GM23248 (cell line): ENCODE results near the gene RCC2. TPM values are rescaled to one million over a fixed set of nuclear protein-coding genes. Genes with fewer than 3 reads are reported as not detected.
"Not testable (repeated sequence)": the region's sequence is repeated elsewhere in the genome, so short reads cannot be mapped to it uniquely, and the experiment has no call there.

ENCODE experiments used
- DNase-seq: peaks from one replicate; pipeline ENCODE4 v3.0.0-alpha.2; 2015
- H2AFZ ChIP-seq: fragments of 200-600 bp; sonication (generic); 2 replicates; pipeline ENCODE4 v1.6.1; 2016; ENCODE audit warnings: antibody characterized with exemption
- H3F3A ChIP-seq: fragments of 200-600 bp; sonication (generic); 2 replicates; pipeline ENCODE4 v1.6.1; 2016; ENCODE audit warnings: mild to moderate bottlenecking, antibody characterized with exemption, mixed run types; ENCODE audit not compliant: insufficient read depth
- H3K27ac ChIP-seq: fragments of 200-600 bp; sonication (generic); 2 replicates; pipeline ENCODE4 v1.5.1; 2016; ENCODE audit warnings: mild to moderate bottlenecking
- H3K27me3 ChIP-seq: fragments of 200-600 bp; sonication (generic); replicated peaks from 2 replicates; pipeline ENCODE4 v1.6.1; 2016; ENCODE audit warnings: mild to moderate bottlenecking; ENCODE audit not compliant: insufficient read depth
- H3K36me3 ChIP-seq: fragments of 200-600 bp; sonication (generic); 2 replicates; pipeline ENCODE4 v1.6.1; 2016; ENCODE audit warnings: low read depth, mild to moderate bottlenecking
- H3K4me1 ChIP-seq: fragments of 200-600 bp; sonication (generic); 2 replicates; pipeline ENCODE4 v1.6.1; 2016; ENCODE audit warnings: mild to moderate bottlenecking; ENCODE audit not compliant: insufficient read depth
- H3K4me2 ChIP-seq: fragments of 200-600 bp; sonication (generic); one replicate; pipeline ENCODE4 v1.6.1; 2016; ENCODE audit warnings: mild to moderate bottlenecking; ENCODE audit not compliant: unreplicated experiment
- H3K4me3 ChIP-seq: fragments of 200-600 bp; sonication (generic); 2 replicates; pipeline ENCODE4 v1.5.1; 2016; ENCODE audit warnings: mild to moderate bottlenecking
- H3K79me2 ChIP-seq: fragments of 200-600 bp; sonication (generic); 2 replicates; pipeline ENCODE4 v1.6.1; 2016; ENCODE audit warnings: mild to moderate bottlenecking; ENCODE audit not compliant: insufficient read depth
- H3K9ac ChIP-seq: fragments of 200-600 bp; sonication (generic); 2 replicates; pipeline ENCODE4 v1.6.1; 2016; ENCODE audit warnings: mild to moderate bottlenecking
- H3K9me2 ChIP-seq: fragments of 200-600 bp; sonication (generic); 2 replicates; pipeline ENCODE4 v1.6.1; 2016; ENCODE audit warnings: mixed run types, mild to moderate bottlenecking, moderate library complexity; ENCODE audit not compliant: insufficient read depth
- H3K9me3 ChIP-seq: fragments of 200-600 bp; sonication (generic); one replicate; pipeline ENCODE4 v1.6.1; 2017; ENCODE audit warnings: low read depth
- H4K20me1 ChIP-seq: fragments of 200-600 bp; sonication (generic); 2 replicates; pipeline ENCODE4 v1.6.0; 2016; ENCODE audit not compliant: insufficient read depth
- EZH2 ChIP-seq: fragments of 200-600 bp; sonication (generic); IDR thresholded peaks from 2 replicates; pipeline ENCODE4 v1.6.1; 2018; ENCODE audit warnings: antibody characterized with exemption, mild to moderate bottlenecking; ENCODE audit not compliant: insufficient read depth, poor library complexity, severe bottlenecking
- EZH2phosphoT487 ChIP-seq: fragments of 200-600 bp; sonication (generic); IDR thresholded peaks from 2 replicates; pipeline ENCODE4 v1.6.1; 2018; ENCODE audit warnings: antibody characterized with exemption, moderate library complexity, mild to moderate bottlenecking, low read depth; ENCODE audit not compliant: insufficient read depth
- WGBS, 2 experiments: methylation state at CpG; one replicate each; pipeline ENCODE4 v1.1.6; 2015 to 2017; ENCODE audit warnings: low lambda C conversion rate in 2 of 2, low coverage in 1 of 2; ENCODE audit errors: missing lambda C conversion rate in 2 of 2; 5-methylcytosine and 5-hydroxymethylcytosine counted together
- in situ Hi-C: fragments of 300-500 bp; cut with MboI; formaldehyde crosslinking; loops from 2 replicates; pipeline ENCODE4 v1.15.0; 2020
- polyA plus RNA-seq: library from polyadenylated mRNA; unstranded; fragments of >200 nt; fragmentation: Nextera tagmentation; extraction: Ambion mirVana; gene quantifications from 2 replicates; pipeline ENCODE4 v1.2.1, GENCODE V29; 2016
- total RNA-seq: library from RNA; depleted of rRNA; stranded (reverse); fragments of >200 nt; shearing (Covaris generic); gene quantifications from 2 replicates; pipeline ENCODE4 v1.2.3, GENCODE V29; 2014; rRNA removed

Gene RCC2
- total RNA-seq (34.4 and 38.3 TPM in 2 replicates), polyA plus RNA-seq (10.9 and 11.3 TPM in 2 replicates)

DNA sequence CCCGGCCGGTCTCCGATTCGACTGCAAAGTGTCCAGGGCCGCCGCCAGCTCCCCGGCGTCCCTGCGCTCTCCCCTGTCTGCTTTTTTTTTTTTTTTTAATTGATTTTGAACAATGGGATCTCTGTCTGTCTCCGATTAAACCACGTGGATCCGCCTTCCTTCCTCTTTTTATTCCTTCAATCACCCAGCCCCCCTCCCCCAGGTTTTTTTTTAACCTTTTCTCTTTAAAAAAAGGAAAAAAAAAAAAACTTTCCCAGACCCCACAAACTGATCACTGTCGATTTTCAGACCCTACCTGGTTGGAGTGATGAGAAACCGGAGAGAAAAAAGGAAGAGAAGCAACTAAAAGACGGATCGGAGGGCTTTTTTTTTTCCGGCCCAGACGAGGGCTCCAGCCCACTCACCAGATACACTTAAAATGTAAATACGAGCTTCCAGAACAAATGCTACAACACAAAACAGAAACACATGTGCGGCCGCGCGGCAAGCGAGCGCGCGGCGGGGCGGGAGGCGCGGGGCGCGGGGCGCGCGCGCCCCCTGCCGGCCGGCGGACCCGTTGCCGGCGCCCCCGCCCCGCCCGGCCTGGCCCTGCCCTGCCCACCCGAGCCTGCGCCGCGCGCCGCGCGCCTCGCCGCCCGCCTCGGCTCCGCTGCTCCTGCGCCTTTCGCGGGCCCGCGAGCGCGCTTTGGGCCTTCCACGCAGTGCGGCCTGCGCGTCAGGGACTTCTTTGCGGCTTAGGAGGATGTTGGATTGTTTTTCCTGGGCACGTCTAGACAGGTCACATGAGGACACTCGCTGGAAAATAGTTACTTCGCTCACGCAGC is at the start of gene RCC2:
Gene RCC2 (minus strand): TSS at position 428 of the 824 bp plus-strand sequence. CDS start 1,163 bp downstream, outside the sequence.
- H3K4me3 ChIP-seq: peak within 1 kb of the TSS; percentile 99
- peak within 1 kb of the TSS; percentile 93 for H3K27ac ChIP-seq
- H3K27me3 ChIP-seq: no peaks in the 10 kb centered on the region
- H3K4me1 ChIP-seq: peaks cover 32% of the 10 kb centered on the region
- H3K4me2 ChIP-seq: peak within 1 kb of the TSS; percentile 98
- in situ Hi-C loops: no loop called here
- WGBS, 2 experiments: 1% methylated on average over 36 to 70 of the region's 75 CpGs
- peak; percentile 90 for DNase-seq
- H2AFZ ChIP-seq: peak within 1 kb of the TSS; percentile 91
- H3K9ac ChIP-seq: peak within 1 kb of the TSS; percentile 96
- H3F3A ChIP-seq: peaks cover 20% of the 10 kb centered on the region
- H3K79me2 ChIP-seq: peaks cover 40% of the 10 kb centered on the region
- TF ChIP-seq EZH2phosphoT487: no peak
- no peak for TF ChIP-seq EZH2
- H3K36me3 ChIP-seq: no peaks in the 10 kb centered on the region
- no peaks in the 10 kb centered on the region for H3K9me3 ChIP-seq
- no peaks in the 10 kb centered on the region for H4K20me1 ChIP-seq
- no peaks in the 10 kb centered on the region for H3K9me2 ChIP-seq

- no peak overlapping the region for H3K4me2 ChIP-seq
- H3K27ac ChIP-seq: no peak overlapping the region
- H3K9ac ChIP-seq: no peak overlapping the region
- no peaks in the 10 kb centered on the region for H3K36me3 ChIP-seq
- H3K4me1 ChIP-seq: no peaks in the 10 kb centered on the region
- H3K79me2 ChIP-seq: no peaks in the 10 kb centered on the region
- no peak overlapping the region for H3K4me3 ChIP-seq
- 72% methylated on average over 9 of the region's 9 CpGs for WGBS, 2 experiments
- H3K27me3 ChIP-seq: no peaks in the 10 kb centered on the region
- in situ Hi-C loops: loop anchor here (25.0 kb wide), 1 partner anchor 426 kb away; no protein-coding TSS in a partner anchor
- H3K9me2 ChIP-seq: no peaks in the 10 kb centered on the region
- H3K9me3 ChIP-seq: no peaks in the 10 kb centered on the region
- no peaks in the 10 kb centered on the region for H4K20me1 ChIP-seq
- no peaks in the 10 kb centered on the region for H3F3A ChIP-seq
- no peak for TF ChIP-seq EZH2
- no peak for TF ChIP-seq EZH2phosphoT487
- H2AFZ ChIP-seq: no peak overlapping the region
- no peak for DNase-seq
Observed at GRCh38 chr1:17486242-17486641, 46.8 kb upstream of the RCC2 start.

DNA sequence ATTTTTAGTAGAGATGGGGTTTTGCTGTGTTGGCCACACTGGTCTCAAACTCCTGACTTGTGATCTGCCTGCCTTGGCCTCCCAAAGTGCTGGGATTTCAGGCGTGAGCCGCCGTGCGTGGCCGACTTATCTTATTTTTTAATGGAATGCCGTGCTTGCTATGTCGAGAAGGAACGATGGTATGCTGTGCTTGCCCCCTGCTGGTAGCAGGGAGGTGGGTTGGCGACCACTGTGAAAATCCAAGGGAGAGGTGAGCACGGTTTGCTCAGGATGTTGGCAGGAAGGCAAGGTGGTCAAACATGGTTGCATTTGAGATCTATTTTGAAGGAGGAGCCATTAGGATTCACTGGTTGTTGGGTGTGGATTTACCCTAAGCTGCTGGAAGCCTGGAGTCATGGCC is 45.8 kb upstream of the RCC2 start:
- H3K27ac ChIP-seq: no peak overlapping the region
- H3F3A ChIP-seq: no peaks in the 10 kb centered on the region
- DNase-seq: no peak
- H3K4me1 ChIP-seq: no peaks in the 10 kb centered on the region
- H3K36me3 ChIP-seq: no peaks in the 10 kb centered on the region
- H2AFZ ChIP-seq: no peak overlapping the region
- H3K4me2 ChIP-seq: no peak overlapping the region
- H3K79me2 ChIP-seq: no peaks in the 10 kb centered on the region
- 60 to 66% methylated on average over 10 of the region's 10 CpGs for WGBS, 2 experiments
- no peaks in the 10 kb centered on the region for H3K9me2 ChIP-seq
- TF ChIP-seq EZH2: no peak
- no peak for TF ChIP-seq EZH2phosphoT487
- no peak overlapping the region for H3K4me3 ChIP-seq
- H3K9me3 ChIP-seq: no peaks in the 10 kb centered on the region
- in situ Hi-C loops: loop anchor here (25.0 kb wide), 1 partner anchor 427 kb away; no protein-coding TSS in a partner anchor
- H3K9ac ChIP-seq: no peak overlapping the region
- H4K20me1 ChIP-seq: no peaks in the 10 kb centered on the region
- H3K27me3 ChIP-seq: no peaks in the 10 kb centered on the region

DNA sequence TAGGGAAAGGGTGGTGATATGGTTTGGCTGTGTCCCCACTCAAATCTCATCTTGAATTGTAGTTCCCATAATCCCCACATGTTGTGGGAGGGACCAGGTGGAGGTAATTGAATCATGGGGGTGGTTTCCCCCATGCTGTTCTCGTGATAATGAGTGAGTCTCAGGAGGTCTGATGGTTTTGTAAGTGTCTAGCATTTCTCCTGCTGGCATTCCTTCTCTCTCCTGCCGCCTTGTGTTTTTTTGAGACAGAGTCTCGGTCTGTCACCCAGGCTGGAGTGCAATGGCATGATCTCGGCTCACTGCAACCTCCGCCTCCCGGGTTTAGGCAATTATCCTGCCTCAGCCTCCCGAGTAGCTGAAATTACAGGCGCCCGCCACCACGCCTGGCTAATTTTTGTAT is 42.5 kb upstream of the RCC2 start:
- H3K9me3 ChIP-seq, DNase-seq, H3K79me2 ChIP-seq, H4K20me1 ChIP-seq, H3K9ac ChIP-seq, H3K27ac ChIP-seq, H3K4me1 ChIP-seq, H3K27me3 ChIP-seq, H3K9me2 ChIP-seq, H2AFZ ChIP-seq, H3F3A ChIP-seq, H3K4me3 ChIP-seq, H3K36me3 ChIP-seq, H3K4me2 ChIP-seq: not testable (repeated sequence)
- 79 to 91% methylated on average over 10 of the region's 10 CpGs for WGBS, 2 experiments
- in situ Hi-C loops: loop anchor here (25.0 kb wide), 1 partner anchor 430 kb away; no protein-coding TSS in a partner anchor
